ENCODE measurements around the gene CEACAM1. TPM values are rescaled to one million over a fixed set of nuclear protein-coding genes. Genes with fewer than 3 reads are reported as not detected.

Gene CEACAM1
- total and polyA plus RNA-seq, 2 of the 13 experiments (the other 11 are each of a cell fraction or from before 2014, with no cell fraction given), result 13.5 to 332 TPM

GRCh38 chr19:42498169-42498757 lies 30.0 kb downstream of the CEACAM1 start:
- ATAC-seq, result peak; percentile 59
- Histone ChIP-seq H3K79me2 (ENCODE audit: insufficient read depth, low read length) (no peaks in the 10 kb centered on the region), H3K4me3 (replicated peaks in 1 of 3; ENCODE audit: insufficient read depth in 1 of 3, low read depth in 2 of 3, low read length in 3 of 3) (peak overlapping the region; percentile 5 to 44 (median 36); a peak in 4 of 6 replicates), H2AFZ (ENCODE audit: low read length) (no peak overlapping the region), H3K27ac (ENCODE audit: extremely low read length, insufficient read depth, low read length) (peak overlapping the region; percentile 93), H3K9me3 (ENCODE audit: low read length) (no peaks in the 10 kb centered on the region), H3K4me1 (ENCODE audit: insufficient read depth, low read length) (peaks cover 75% of the 10 kb centered on the region), H3K9ac (ENCODE audit: insufficient read depth, low read depth, low read length) (peak overlapping the region; percentile 67), H3K36me3 (replicated peaks in 1 of 2; ENCODE audit: control insufficient read depth in 1 of 2, insufficient read depth in 2 of 2, low read length in 2 of 2) (no peaks in the 10 kb centered on the region), H3K4me2 (ENCODE audit: low read depth, low read length) (peak overlapping the region; percentile 73), H4K20me1 (ENCODE audit: insufficient read depth, low read length) (no peaks in the 10 kb centered on the region), H3K27me3 (ENCODE audit: control insufficient read depth in 1 of 2, insufficient read depth in 2 of 2, low read length in 2 of 2) (no peaks in the 10 kb centered on the region)
- POLR2A ChIA-PET, result interaction anchor here (1.0 to 4.0 kb wide), 23 partner anchors 10 to 60 kb away, joined by 3 to 90 read pairs (median 9); partner anchors contain the start of gene CEACAM1
- FAIRE-seq, result peak; percentile 30
- intact Hi-C loops (cut with micrococcal nuclease; ENCODE audit: unreplicated experiment) (loop anchor here (5.0 kb wide), 1 partner anchor 36 kb away; no protein-coding TSS in a partner anchor), in situ Hi-C loops (cut with HindIII; ENCODE audit: extremely low pct_ligation_motif_present, low pct_unique_long_range_greater_than_20kb) (no loop called here)
- TSS peak; percentile 99 for BruUV-seq (replicated peaks)
- CTCF ChIA-PET (ENCODE audit: low intra/inter-chr PET ratio, low total read pairs), result interaction anchor here (1.0 kb wide), 1 partner anchor 48 kb away, joined by 4 read pairs; no protein-coding TSS in a partner anchor
- WGBS (ENCODE audit: low lambda C conversion rate), result under 1% methylated on average over 3 of the region's 3 CpGs
- peak; percentile 56 for DNase-seq (ENCODE audit: low spot score)
- 0 out of 2 replicates have a peak, but pooled peaks have one; percentile 25 for TF ChIP-seq ARNTL (CRISPR knock-in tag; IDR thresholded peaks at IDR 0.05)
- no peak for TF ChIP-seq SMAD9 (CRISPR knock-in tag; IDR thresholded peaks at IDR 0.05)
- 0 out of 2 replicates have a peak, but pooled peaks have one; percentile 3 for TF ChIP-seq ZNF556 (CRISPR knock-in tag; IDR thresholded peaks at IDR 0.05; ENCODE audit: borderline replicate concordance)
- TF ChIP-seq BRCA1 (CRISPR knock-in tag; IDR thresholded peaks at IDR 0.05), result 0 out of 2 replicates have a peak, but pooled peaks have one; percentile 15
- TF ChIP-seq, protein P1, sequence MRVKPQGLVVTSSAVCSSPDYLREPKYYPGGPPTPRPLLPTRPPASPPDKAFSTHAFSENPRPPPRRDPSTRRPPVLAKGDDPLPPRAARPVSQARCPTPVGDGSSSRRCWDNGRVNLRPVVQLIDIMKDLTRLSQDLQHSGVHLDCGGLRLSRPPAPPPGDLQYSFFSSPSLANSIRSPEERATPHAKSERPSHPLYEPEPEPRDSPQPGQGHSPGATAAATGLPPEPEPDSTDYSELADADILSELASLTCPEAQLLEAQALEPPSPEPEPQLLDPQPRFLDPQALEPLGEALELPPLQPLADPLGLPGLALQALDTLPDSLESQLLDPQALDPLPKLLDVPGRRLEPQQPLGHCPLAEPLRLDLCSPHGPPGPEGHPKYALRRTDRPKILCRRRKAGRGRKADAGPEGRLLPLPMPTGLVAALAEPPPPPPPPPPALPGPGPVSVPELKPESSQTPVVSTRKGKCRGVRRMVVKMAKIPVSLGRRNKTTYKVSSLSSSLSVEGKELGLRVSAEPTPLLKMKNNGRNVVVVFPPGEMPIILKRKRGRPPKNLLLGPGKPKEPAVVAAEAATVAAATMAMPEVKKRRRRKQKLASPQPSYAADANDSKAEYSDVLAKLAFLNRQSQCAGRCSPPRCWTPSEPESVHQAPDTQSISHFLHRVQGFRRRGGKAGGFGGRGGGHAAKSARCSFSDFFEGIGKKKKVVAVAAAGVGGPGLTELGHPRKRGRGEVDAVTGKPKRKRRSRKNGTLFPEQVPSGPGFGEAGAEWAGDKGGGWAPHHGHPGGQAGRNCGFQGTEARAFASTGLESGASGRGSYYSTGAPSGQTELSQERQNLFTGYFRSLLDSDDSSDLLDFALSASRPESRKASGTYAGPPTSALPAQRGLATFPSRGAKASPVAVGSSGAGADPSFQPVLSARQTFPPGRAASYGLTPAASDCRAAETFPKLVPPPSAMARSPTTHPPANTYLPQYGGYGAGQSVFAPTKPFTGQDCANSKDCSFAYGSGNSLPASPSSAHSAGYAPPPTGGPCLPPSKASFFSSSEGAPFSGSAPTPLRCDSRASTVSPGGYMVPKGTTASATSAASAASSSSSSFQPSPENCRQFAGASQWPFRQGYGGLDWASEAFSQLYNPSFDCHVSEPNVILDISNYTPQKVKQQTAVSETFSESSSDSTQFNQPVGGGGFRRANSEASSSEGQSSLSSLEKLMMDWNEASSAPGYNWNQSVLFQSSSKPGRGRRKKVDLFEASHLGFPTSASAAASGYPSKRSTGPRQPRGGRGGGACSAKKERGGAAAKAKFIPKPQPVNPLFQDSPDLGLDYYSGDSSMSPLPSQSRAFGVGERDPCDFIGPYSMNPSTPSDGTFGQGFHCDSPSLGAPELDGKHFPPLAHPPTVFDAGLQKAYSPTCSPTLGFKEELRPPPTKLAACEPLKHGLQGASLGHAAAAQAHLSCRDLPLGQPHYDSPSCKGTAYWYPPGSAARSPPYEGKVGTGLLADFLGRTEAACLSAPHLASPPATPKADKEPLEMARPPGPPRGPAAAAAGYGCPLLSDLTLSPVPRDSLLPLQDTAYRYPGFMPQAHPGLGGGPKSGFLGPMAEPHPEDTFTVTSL (CRISPR knock-in tag; IDR thresholded peaks at IDR 0.05; ENCODE audit: borderline replicate concordance), result 0 out of 2 replicates have a peak, but pooled peaks have one; percentile 26
- TF ChIP-seq ETV5 (CRISPR knock-in tag; IDR thresholded peaks at IDR 0.05; ENCODE audit: borderline replicate concordance), result peak; percentile 18; the same call in 1 of the 2 replicates
- TF ChIP-seq PHF21A (CRISPR knock-in tag; IDR thresholded peaks at IDR 0.05), result 0 out of 2 replicates have a peak, but pooled peaks have one; percentile 1
- no peak for TF ChIP-seq ZEB1 (IDR thresholded peaks at IDR 0.05; ENCODE audit: insufficient replicate concordance, low read depth)
- no peak for TF ChIP-seq ZMYM2 (CRISPR knock-in tag; IDR thresholded peaks at IDR 0.05)
- TF ChIP-seq HNF1A (IDR thresholded peaks at IDR 0.05; ENCODE audit: low read depth), result no peak
- TF ChIP-seq HNF1A (CRISPR knock-in tag; IDR thresholded peaks at IDR 0.05; ENCODE audit: borderline replicate concordance), result peak; percentile 2; the same call in 1 of the 2 replicates
- TF ChIP-seq, protein P2, sequence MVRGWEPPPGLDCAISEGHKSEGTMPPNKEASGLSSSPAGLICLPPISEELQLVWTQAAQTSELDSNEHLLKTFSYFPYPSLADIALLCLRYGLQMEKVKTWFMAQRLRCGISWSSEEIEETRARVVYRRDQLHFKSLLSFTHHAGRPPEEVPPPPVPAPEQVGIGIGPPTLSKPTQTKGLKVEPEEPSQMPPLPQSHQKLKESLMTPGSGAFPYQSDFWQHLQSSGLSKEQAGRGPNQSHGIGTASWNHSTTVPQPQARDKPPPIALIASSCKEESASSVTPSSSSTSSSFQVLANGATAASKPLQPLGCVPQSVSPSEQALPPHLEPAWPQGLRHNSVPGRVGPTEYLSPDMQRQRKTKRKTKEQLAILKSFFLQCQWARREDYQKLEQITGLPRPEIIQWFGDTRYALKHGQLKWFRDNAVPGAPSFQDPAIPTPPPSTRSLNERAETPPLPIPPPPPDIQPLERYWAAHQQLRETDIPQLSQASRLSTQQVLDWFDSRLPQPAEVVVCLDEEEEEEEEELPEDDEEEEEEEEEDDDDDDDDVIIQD (CRISPR knock-in tag; IDR thresholded peaks at IDR 0.05; ENCODE audit: low read depth), result 0 out of 2 replicates have a peak, but pooled peaks have one; percentile 12

All from HepG2 (cell line).